HEK293 (cell line): ENCODE data around the gene TSC2.
"Not testable (repeated sequence)": the region's sequence is repeated elsewhere in the genome, so short reads cannot be mapped to it uniquely, and the experiment has no call there.

Experiments used
- GFI1B ChIP-seq: fragments of 450-650 bp; formaldehyde crosslinking; IDR thresholded peaks from 2 replicates; pipeline ENCODE4 v1.5.1; 2016; ENCODE audit warnings: missing biosample characterization, missing genetic modification characterization
- HOXA7 ChIP-seq: sonication (generic); formaldehyde crosslinking; IDR thresholded peaks from 2 replicates; pipeline ENCODE4 v1.8.1; 2022; ENCODE audit warnings: missing genetic modification reagents, borderline replicate concordance
- SP2 ChIP-seq: fragments of 450-650 bp; formaldehyde crosslinking; IDR thresholded peaks from 2 replicates; pipeline ENCODE4 v1.5.1; 2016; ENCODE audit warnings: missing biosample characterization, missing genetic modification characterization
- YY1 ChIP-seq: fragments of 450-650 bp; formaldehyde crosslinking; IDR thresholded peaks from 2 replicates; pipeline ENCODE4 v1.5.1; 2018; ENCODE audit warnings: missing biosample characterization, missing genetic modification characterization
- ZBTB21 ChIP-seq: fragments of 450-650 bp; formaldehyde crosslinking; IDR thresholded peaks from 2 replicates; pipeline ENCODE4 v1.5.1; 2017; ENCODE audit warnings: missing biosample characterization, missing genetic modification characterization
- ZNF121 ChIP-seq: fragments of 450-650 bp; formaldehyde crosslinking; IDR thresholded peaks from 2 replicates; pipeline ENCODE4 v1.5.1; 2016; ENCODE audit warnings: missing biosample characterization, missing genetic modification characterization
- ZNF184 ChIP-seq: fragments of 450-650 bp; IDR thresholded peaks from 2 replicates; pipeline ENCODE4 v1.5.1; 2018; ENCODE audit warnings: missing biosample characterization, mild to moderate bottlenecking, missing genetic modification characterization
- ZNF274 ChIP-seq, 2 experiments: fragments of 200-500 bp in 1 of 2; fragments of 450-650 bp in 1 of 2; sonication (Bioruptor generic) in 1 of 2; formaldehyde crosslinking in 1 of 2; IDR thresholded peaks; 2 replicates each; pipeline versions ENCODE4 v1.5.1 to v1.6.1; 2014 to 2016; ENCODE audit warnings: borderline replicate concordance in 1 of 2, inconsistent platforms in 1 of 2, low read length in 1 of 2, missing biosample characterization in 1 of 2, missing genetic modification characterization in 1 of 2
- ZNF560 ChIP-seq: fragments of 450-650 bp; formaldehyde crosslinking; IDR thresholded peaks from 2 replicates; pipeline ENCODE4 v1.5.1; 2017; ENCODE audit warnings: missing biosample characterization, missing genetic modification characterization, borderline replicate concordance
- ZNF76 ChIP-seq: fragments of 450-650 bp; formaldehyde crosslinking; IDR thresholded peaks from 2 replicates; pipeline ENCODE4; 2016; ENCODE audit warnings: low read depth, missing biosample characterization, missing genetic modification characterization, borderline replicate concordance
- ZNF776 ChIP-seq: fragments of 450-650 bp; formaldehyde crosslinking; IDR thresholded peaks from 2 replicates; pipeline ENCODE4 v1.5.0; 2017; ENCODE audit warnings: missing biosample characterization, missing genetic modification characterization, borderline replicate concordance
- TF ChIP-seq, protein P1 (sequence below): fragments of 450-650 bp; formaldehyde crosslinking; IDR thresholded peaks from 2 replicates; pipeline ENCODE4 v1.5.1; 2016; ENCODE audit warnings: missing biosample characterization, missing genetic modification characterization

DNA sequence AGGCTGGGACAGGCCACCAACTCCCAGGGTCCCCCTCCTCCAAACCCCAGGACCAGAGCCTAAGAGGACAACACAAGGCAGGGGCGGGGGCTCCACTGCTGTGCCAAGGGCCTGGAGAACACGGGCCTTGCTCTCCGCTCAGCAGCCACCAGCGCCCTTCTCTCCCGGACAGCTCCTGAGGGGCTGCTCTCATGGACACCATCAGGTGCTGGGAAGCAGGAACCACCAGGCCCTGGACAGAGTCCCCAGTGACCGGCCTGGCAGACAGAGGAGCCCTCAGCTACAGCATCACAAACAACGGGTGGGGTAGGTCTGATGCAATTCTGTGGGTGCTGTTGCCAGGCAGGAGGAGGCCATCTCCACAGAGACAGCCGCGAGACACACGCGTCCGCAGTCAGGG, 86.0 kb downstream of the TSC2 start:
- TF ChIP-seq ZNF121 (tag by site-specific recombination); SP2 (tag by site-specific recombination); ZNF76; ZNF274 (IDR thresholded peaks at IDR 0.05; ENCODE audit: low read length); ZNF274 (tag by site-specific recombination; IDR thresholded peaks at IDR 0.05; ENCODE audit: borderline replicate concordance); ZNF776; GFI1B (tag by site-specific recombination); YY1 (tag by site-specific recombination); ZNF184 (tag by site-specific recombination); HOXA7 (CRISPR knock-in tag); ZNF560 (tag by site-specific recombination); ZBTB21 (tag by site-specific recombination): not testable (repeated sequence)
- TF ChIP-seq, protein P1, sequence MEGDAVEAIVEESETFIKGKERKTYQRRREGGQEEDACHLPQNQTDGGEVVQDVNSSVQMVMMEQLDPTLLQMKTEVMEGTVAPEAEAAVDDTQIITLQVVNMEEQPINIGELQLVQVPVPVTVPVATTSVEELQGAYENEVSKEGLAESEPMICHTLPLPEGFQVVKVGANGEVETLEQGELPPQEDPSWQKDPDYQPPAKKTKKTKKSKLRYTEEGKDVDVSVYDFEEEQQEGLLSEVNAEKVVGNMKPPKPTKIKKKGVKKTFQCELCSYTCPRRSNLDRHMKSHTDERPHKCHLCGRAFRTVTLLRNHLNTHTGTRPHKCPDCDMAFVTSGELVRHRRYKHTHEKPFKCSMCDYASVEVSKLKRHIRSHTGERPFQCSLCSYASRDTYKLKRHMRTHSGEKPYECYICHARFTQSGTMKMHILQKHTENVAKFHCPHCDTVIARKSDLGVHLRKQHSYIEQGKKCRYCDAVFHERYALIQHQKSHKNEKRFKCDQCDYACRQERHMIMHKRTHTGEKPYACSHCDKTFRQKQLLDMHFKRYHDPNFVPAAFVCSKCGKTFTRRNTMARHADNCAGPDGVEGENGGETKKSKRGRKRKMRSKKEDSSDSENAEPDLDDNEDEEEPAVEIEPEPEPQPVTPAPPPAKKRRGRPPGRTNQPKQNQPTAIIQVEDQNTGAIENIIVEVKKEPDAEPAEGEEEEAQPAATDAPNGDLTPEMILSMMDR (tag by site-specific recombination) = not testable (repeated sequence)
